Measurements from ENCODE around the gene GPR137C.

The GPR137C gene

GRCh38 chr14:52656905-52657304 lies 104.3 kb downstream of the GPR137C start:
- peaks cover 5% of the 10 kb centered on the region for H3K9me3 ChIP-seq (ENCODE audit: low read length)
- no peak overlapping the region for H3K4me3 ChIP-seq (ENCODE audit: low read length)
- H3K27me3 ChIP-seq (ENCODE audit: insufficient read depth, low read length), result no peaks in the 10 kb centered on the region
- H2AFZ ChIP-seq (ENCODE audit: low read depth, low read length), result no peak overlapping the region
- H3K36me3 ChIP-seq (ENCODE audit: insufficient read depth, low read length), result peaks cover 22% of the 10 kb centered on the region
- H3K4me1 ChIP-seq (ENCODE audit: insufficient read depth, low read length), result no peaks in the 10 kb centered on the region

- Histone ChIP-seq H3K27me3 (ENCODE audit: insufficient read depth, low read length) (no peaks in the 10 kb centered on the region), H3K4me1 (ENCODE audit: insufficient read depth, low read length) (no peaks in the 10 kb centered on the region), H3K9me3 (ENCODE audit: low read length) (peaks cover 5% of the 10 kb centered on the region)
Measured at GRCh38 chr14:52660325-52660724, 107.7 kb downstream of the GPR137C start.

GRCh38 chr14:52660832-52661231 lies 108.2 kb downstream of the GPR137C start:
- H3K27me3 ChIP-seq (ENCODE audit: insufficient read depth, low read length), result no peaks in the 10 kb centered on the region
- H2AFZ ChIP-seq (ENCODE audit: low read depth, low read length), result no peak overlapping the region
- no peak overlapping the region for H3K4me3 ChIP-seq (ENCODE audit: low read length)
- H3K36me3 ChIP-seq (ENCODE audit: insufficient read depth, low read length), result peaks cover 15% of the 10 kb centered on the region
- H3K9me3 ChIP-seq (ENCODE audit: low read length), result peaks cover 5% of the 10 kb centered on the region
- H3K4me1 ChIP-seq (ENCODE audit: insufficient read depth, low read length), result no peaks in the 10 kb centered on the region

More at GRCh38 chr14:52660325-52660724, 107.7 kb downstream of the GPR137C start:
- H2AFZ ChIP-seq (ENCODE audit: low read depth, low read length), result no peak overlapping the region
- peaks cover 12% of the 10 kb centered on the region for H3K36me3 ChIP-seq (ENCODE audit: insufficient read depth, low read length)
- no peak overlapping the region for H3K4me3 ChIP-seq (ENCODE audit: low read length)

GRCh38 chr14:52661314-52661713 lies 108.7 kb downstream of the GPR137C start:
- Histone ChIP-seq H3K9me3 (ENCODE audit: low read length) (peaks cover 5% of the 10 kb centered on the region), H2AFZ (ENCODE audit: low read depth, low read length) (no peak overlapping the region), H3K4me3 (ENCODE audit: low read length) (no peak overlapping the region), H3K4me1 (ENCODE audit: insufficient read depth, low read length) (no peaks in the 10 kb centered on the region), H3K27me3 (ENCODE audit: insufficient read depth, low read length) (no peaks in the 10 kb centered on the region), H3K36me3 (ENCODE audit: insufficient read depth, low read length) (peaks cover 19% of the 10 kb centered on the region)

- no peak overlapping the region for H3K4me3 ChIP-seq (ENCODE audit: low read length)
- H3K9me3 ChIP-seq (ENCODE audit: low read length), result no peaks in the 10 kb centered on the region
- H3K4me1 ChIP-seq (ENCODE audit: insufficient read depth, low read length), result no peaks in the 10 kb centered on the region
- H3K27me3 ChIP-seq (ENCODE audit: insufficient read depth, low read length), result no peaks in the 10 kb centered on the region
- no peak overlapping the region for H2AFZ ChIP-seq (ENCODE audit: low read depth, low read length)
- peaks cover 12% of the 10 kb centered on the region for H3K36me3 ChIP-seq (ENCODE audit: insufficient read depth, low read length)
Measured at GRCh38 chr14:52663850-52664249, 111.2 kb downstream of the GPR137C start.

GRCh38 chr14:52678591-52678990 lies 126.0 kb downstream of the GPR137C start:
- Histone ChIP-seq H3K4me1 (ENCODE audit: insufficient read depth, low read length) (no peaks in the 10 kb centered on the region), H3K4me3 (ENCODE audit: low read length) (no peak overlapping the region), H2AFZ (ENCODE audit: low read depth, low read length) (no peak overlapping the region), H3K36me3 (ENCODE audit: insufficient read depth, low read length) (peaks cover 14% of the 10 kb centered on the region), H3K27me3 (ENCODE audit: insufficient read depth, low read length) (no peaks in the 10 kb centered on the region), H3K9me3 (ENCODE audit: low read length) (no peaks in the 10 kb centered on the region)

GRCh38 chr14:52683985-52684520 lies 131.4 kb downstream of the GPR137C start:
- Histone ChIP-seq H2AFZ (ENCODE audit: low read depth, low read length) (no peak overlapping the region), H3K27me3 (ENCODE audit: insufficient read depth, low read length) (no peaks in the 10 kb centered on the region), H3K4me3 (ENCODE audit: low read length) (no peak overlapping the region), H3K4me1 (ENCODE audit: insufficient read depth, low read length) (peaks cover 7% of the 10 kb centered on the region), H3K9me3 (ENCODE audit: low read length) (no peaks in the 10 kb centered on the region), H3K36me3 (ENCODE audit: insufficient read depth, low read length) (peaks cover 2% of the 10 kb centered on the region)

GRCh38 chr14:52686176-52686575 lies 133.5 kb downstream of the GPR137C start:
- Histone ChIP-seq H3K4me3 (ENCODE audit: low read length) (no peak overlapping the region), H3K36me3 (ENCODE audit: insufficient read depth, low read length) (no peaks in the 10 kb centered on the region), H3K9me3 (ENCODE audit: low read length) (no peaks in the 10 kb centered on the region), H3K27me3 (ENCODE audit: insufficient read depth, low read length) (no peaks in the 10 kb centered on the region), H3K4me1 (ENCODE audit: insufficient read depth, low read length) (peaks cover 7% of the 10 kb centered on the region), H2AFZ (ENCODE audit: low read depth, low read length) (no peak overlapping the region)

All from neuron (in vitro differentiated cells).